MM.1S (cell line): ENCODE data around the gene MYOG.

ENCODE experiments used
- CTCF ChIP-seq: fragments of 300-600 bp; sonication (generic); IDR thresholded peaks from 2 replicates; pipeline ENCODE4 v1.5.1; 2016; ENCODE audit warnings: antibody characterized with exemption, low read length, mixed read lengths
- EZH2 ChIP-seq: fragments of 300-600 bp; sonication (generic); optimal IDR thresholded peaks from 2 replicates; pipeline ENCODE3; 2017; ENCODE audit warnings: low read depth, mild to moderate bottlenecking, antibody characterized with exemption, low read length, mixed read lengths
- EZH2phosphoT487 ChIP-seq: fragments of 300-600 bp; sonication (generic); IDR thresholded peaks from 2 replicates; pipeline ENCODE4 v1.6.1; 2018; ENCODE audit warnings: antibody characterized with exemption, low read length

GRCh38 chr1:203086992-203087763 is 1.4 kb upstream of the MYOG start:
- TF ChIP-seq CTCF (no peak), EZH2 (no peak), EZH2phosphoT487 (no peak)
